ENCODE data around the gene TTLL8.

TTLL8 gene

DNA sequence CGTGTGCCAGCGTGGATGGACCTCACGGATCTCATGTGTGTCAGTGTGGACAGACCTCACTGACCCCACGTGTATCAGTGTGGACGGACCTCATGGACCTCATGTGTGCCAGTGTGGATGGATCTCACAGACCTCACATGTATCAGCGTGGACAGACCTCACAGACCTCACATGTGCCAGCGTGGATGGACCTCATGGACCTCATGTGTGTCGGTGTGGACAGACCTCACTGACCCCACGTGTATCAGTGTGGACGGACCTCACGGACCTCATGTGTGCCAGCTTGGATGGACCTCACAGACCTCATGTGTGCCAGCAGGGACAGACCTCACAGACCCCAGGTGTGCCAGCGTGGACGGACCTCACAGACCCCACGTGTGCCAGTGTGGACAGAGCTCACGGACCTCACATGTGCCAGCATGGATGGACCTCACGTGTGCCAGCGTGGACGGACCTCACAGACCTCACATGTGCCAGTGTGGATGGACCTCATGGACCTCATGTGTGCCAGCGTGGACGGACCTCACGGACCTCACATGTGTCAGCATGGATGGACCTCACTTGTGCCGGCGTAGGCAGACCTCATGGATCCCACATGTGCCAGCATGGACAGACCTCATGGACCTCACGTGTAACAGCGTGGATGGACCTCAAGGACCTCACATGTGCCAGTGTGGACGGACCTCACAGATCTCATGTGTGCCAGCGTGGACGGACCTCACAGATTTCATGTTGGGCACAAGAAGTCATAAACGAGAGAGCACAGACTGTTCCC, 18.2 kb downstream of the TTLL8 start:
- no peak for DNase-seq

- no peak for DNase-seq
These were observed 21.9 kb downstream of the TTLL8 start for GRCh38 chr22:50035976-50036724.

DNA sequence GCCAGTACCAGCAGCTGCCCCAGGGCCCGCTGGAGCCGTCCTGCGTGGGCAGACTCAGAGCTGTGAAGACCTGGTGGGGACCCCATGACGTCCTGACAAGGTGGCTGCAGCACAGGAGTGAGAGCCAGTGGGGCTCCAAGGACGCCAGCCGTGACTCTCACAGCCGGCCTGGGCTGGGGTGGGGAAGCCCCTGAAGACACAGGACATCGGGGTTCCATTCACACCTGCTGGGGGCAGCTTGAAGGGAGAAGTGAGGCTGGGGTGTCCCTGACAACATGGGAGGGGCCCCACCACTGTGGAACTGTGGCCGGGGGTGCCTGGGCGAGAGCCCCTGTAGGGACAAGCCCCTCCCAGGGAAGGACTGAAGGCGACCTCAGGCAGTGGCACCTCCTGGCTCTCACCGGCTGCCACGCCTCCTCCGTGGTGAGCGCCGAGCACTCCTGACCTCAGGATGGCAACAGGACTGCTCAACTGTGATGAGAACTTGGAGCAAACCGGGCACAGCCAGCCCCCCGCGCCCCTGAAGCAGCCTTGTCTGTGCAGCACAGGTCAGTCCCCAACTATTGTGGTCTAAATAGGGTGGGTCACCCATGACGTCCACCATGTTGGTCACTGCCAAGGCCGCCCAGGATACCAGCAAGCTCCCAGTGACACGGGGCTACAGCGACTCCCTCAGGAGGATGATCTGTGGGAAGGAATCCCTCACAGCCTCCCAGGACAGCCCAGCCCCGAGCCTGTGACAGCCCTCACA, 22.8 kb downstream of the TTLL8 start:
- DNase-seq, result no peak

GRCh38 chr22:50034126-50035081, 23.7 kb downstream of the TTLL8 start:
- DNase-seq, result no peak

GRCh38 chr22:50032941-50033601, 25.0 kb downstream of the TTLL8 start:
- no peak for DNase-seq

- DNase-seq, result no peak
These were observed 25.8 kb downstream of the TTLL8 start for GRCh38 chr22:50032109-50032871.

GRCh38 chr22:50031189-50032091, 26.7 kb downstream of the TTLL8 start:
- no peak for DNase-seq

- DNase-seq, result peak; percentile 42
These were observed 27.6 kb downstream of the TTLL8 start for GRCh38 chr22:50030297-50031188.

- no peak for DNase-seq
These were observed 30.2 kb downstream of the TTLL8 start for GRCh38 chr22:50027639-50028537.

DNA sequence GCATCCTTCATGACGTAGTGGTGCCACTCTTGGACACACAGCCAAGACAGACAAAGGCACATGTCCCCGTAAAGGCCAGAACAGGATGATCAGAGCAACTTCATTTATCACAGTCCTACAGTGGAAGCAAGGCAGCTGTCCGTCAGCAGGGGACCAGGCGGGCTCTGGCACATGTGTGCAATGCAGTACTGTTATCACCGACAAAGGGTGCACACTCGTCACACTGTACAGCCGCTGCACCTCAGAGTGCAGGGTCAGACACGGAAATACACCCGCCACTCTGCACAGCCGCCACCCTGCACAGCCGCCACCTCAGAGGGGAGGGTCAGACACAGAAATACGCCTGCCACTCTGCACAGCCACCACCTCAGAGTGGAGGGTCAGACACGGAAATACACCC, 32.1 kb downstream of the TTLL8 start:
- no peak for DNase-seq

DNA sequence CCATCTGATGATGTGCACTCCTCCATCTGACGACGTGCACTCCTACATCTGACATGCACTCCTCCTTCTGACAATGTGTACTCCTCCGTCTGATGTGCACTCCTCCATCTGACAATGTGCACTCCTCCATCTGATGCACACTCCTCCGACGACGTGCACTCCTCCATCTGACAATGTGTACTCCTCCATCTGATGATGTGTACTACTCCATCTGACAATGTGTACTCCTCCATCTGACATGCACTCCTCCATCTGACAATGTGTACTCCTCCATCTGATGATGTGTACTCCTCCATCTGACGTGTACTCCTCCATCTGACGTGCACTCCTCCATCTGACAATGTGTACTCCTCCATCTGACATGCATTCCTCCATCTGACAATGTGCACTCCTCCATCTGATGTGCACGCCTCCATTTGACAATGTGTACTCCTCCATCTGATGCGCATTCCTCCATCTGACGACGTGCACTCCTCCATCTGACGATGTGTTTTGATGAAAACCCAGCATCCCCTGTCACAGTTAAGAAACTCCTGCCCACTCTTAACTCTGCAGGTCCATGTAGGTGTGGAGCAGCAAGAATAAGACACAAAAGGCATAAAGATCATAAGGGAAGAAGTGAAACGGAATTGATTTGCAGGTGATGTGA, 35.8 kb downstream of the TTLL8 start:
- DNase-seq, result no peak

DNA sequence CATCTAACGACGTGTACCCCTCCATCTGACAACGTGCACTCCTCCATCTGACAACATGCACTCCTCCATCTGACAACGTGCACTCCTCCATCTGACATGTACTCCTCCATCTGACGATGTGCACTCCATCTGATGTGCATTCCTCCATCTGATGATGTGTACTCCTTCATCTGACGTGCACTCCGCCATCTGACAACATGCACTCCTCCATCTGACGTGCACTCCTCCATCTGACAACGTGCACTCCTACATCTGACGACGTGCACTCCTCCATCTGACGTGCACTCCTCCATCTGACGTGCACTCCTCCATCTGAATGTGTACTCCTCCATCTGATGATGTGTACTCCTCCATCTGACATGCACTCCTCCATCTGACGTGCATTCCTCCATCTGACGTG, 37.5 kb downstream of the TTLL8 start:
- DNase-seq, result no peak

- DNase-seq, result no peak
These were observed 38.8 kb downstream of the TTLL8 start for GRCh38 chr22:50019316-50019715.

GRCh38 chr22:50018608-50019285, 39.4 kb downstream of the TTLL8 start:
- DNase-seq, result peak; percentile 10

GRCh38 chr22:50017701-50018224, 40.3 kb downstream of the TTLL8 start:
- DNase-seq, result no peak

- DNase-seq, result no peak
These were observed 41.0 kb downstream of the TTLL8 start for GRCh38 chr22:50016988-50017700.

Data from KG1 (cell line).